Amniotic stem cell (primary cell): ENCODE data around the gene AGPS.

Experiments
- DNase-seq: peaks from one replicate; lab custom pipeline; 2025; lab: John Stamatoyannopoulos, UW

AGPS gene

DNA sequence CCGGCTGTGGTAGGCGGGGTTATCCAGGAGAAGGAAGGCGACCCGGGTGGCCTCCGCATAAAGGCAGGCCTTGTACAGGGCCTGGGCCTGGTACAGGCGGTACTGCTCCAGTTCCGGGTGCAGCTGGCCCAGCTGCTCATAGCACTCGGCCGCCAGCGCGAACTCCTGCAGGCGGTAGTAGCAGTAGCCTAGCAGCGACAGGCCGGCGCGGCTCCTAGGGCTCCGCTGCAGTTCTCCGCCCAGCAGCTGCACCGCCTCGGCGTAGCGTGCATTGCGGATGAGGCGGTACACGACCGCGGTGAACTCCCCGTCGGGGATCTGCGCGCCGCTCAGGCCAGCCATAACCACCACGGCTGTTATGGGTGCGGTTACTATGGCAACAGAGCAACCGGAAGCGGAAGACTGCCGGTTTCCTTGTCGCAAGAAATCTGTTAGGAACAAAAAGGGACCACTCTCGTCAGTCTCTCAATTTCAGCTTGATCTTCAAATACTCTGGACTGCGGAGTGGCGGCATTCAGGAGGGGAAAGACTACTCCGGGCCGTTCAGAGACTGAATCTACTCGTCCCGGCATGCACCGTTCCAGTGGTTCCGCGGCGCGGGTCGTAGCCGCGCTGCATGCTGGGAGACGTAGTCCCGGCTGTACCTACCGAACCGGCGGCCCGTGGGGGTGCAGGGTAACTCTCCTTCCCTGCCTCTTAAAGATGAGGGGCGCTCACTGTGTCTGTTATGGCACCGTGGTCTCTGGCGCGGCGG lies 160.0 kb downstream of the AGPS start:
- peak; percentile 83 for DNase-seq

GRCh38 chr2:177553176-177553884 lies 160.8 kb downstream of the AGPS start:
- DNase-seq: peak; percentile 5

GRCh38 chr2:177554365-177554764 lies 161.8 kb downstream of the AGPS start:
- DNase-seq: no peak

- no peak for DNase-seq
These were observed 163.6 kb downstream of the AGPS start for GRCh38 chr2:177556153-177556552.

- no peak for DNase-seq
These were observed 165.2 kb downstream of the AGPS start for GRCh38 chr2:177557794-177558193.

- no peak for DNase-seq
These were observed 167.1 kb downstream of the AGPS start for GRCh38 chr2:177559638-177560037.

DNA sequence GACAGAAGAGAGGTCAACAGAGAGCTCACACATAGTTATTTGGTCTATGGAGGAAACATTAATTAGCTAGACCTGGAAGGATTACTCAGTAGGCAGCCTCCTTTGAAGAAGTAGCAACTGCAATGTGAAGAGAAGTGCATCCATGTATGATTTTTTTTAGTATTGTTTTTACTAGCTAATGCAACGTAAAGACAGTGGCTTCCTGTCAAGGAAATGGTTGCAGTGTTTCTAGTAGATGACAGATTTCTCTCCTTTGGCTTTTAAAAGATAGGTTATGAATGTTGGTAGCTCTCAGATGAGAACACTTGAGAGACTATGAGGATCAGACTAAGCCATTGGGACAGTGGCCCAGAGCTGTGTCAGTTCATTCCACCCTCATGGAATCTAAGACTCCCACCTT lies 175.8 kb downstream of the AGPS start:
- no peak for DNase-seq

DNA sequence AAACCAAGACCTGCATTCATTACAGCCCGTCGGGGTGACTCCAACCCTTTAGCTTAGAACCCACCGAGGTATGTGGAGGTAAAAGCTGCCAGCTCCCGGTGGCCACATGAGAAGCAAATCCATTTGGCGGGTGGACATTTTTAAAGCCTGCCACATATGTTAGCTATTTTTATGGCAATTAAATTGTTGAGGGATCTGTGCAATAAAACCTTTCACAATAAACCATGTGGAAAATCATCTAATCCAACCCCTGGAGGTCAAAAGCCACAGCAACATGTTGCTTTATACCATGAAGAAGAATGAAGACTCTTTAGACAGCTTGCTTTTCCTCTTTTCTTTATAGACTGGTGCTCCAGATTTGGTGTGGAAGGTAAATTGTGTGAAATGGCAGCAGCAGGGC lies 176.3 kb downstream of the AGPS start:
- DNase-seq: no peak

- DNase-seq: no peak
These were observed 179.7 kb downstream of the AGPS start for GRCh38 chr2:177572236-177572671.

DNA sequence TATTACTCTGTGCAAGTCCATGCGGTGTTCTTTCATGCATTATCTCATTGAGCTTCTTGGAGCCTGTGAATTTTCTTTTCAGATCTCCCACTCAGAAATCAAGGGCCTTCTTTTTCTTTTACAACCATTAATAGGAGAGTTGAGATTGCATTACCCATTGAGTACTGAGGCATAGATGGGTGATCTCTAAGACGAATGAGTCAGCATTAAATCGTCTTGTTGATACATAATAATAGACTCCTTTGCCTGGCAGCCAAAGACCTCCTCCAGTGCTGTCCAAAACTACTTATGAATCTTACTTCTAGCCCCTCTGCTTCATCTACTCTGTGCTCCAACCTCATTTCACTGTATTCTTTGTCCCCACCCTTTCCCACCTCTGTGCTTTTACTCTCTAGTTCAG lies 180.5 kb downstream of the AGPS start:
- DNase-seq: no peak

GRCh38 chr2:177574356-177574755 lies 181.8 kb downstream of the AGPS start:
- DNase-seq: no peak

DNA sequence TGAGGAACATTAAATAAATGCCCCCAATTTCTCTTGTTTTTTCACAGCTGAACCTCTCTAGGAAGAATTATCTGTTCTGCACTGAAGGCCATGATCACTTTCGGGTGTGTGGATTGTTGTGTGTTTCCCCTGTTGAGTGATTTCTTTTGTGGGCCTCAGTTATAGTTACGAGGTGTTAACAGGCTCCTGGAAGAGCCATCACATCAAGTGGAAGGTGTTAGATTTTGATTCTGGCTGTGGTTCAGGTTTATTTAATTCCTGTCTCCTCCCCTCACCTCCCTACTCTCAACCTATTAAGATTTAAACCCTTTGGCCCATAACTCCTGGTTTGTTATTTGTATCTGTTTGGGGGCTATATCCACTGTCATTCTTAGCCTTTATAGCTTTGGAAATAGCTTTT lies 182.8 kb downstream of the AGPS start:
- no peak for DNase-seq

- no peak for DNase-seq
These were observed 184.5 kb downstream of the AGPS start for GRCh38 chr2:177577075-177577474.

DNA sequence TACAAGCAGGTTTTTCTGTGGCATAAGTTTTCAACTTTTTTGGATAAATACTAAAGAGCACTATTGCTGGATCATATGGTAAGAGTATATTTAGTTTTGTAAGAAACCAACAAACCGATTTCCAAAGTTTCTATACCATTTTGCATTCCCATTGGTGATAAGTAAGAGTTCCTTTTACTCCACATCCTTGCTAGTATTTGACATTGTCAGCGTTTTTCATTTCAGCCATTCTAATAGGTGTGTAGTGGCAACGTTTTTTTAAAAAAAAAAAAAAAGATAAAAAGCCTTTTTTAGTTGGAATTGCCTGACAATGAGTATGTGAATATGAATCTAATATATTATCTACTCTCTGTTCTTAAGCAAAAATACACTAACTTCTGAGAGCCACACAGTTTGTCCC lies 185.9 kb downstream of the AGPS start:
- no peak for DNase-seq

- no peak for DNase-seq
These were observed 187.0 kb downstream of the AGPS start for GRCh38 chr2:177579486-177580036.

- DNase-seq: no peak
These were observed 189.4 kb downstream of the AGPS start for GRCh38 chr2:177582000-177582399.

- no peak for DNase-seq
These were observed 191.6 kb downstream of the AGPS start for GRCh38 chr2:177584030-177584692.

- DNase-seq: no peak
These were observed 192.8 kb downstream of the AGPS start for GRCh38 chr2:177585234-177585863.

DNA sequence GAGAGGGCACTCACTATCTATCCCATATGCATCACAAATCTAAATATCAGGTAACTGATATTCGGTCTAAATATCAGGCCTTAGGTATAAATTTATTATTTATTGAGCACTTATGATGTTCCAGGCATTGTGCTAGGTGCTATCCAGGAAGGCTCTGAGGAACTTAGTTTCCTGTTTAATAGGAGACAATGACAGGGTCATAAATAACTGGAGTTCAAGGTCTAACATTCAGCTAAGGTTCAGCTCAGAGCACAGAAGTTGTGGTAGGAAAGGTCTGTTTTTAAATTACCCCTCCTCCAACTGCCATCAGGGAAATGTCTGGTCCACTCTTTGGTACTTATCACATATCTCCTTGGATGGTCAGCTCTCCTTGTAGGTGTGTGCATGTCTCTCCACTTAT lies 193.6 kb downstream of the AGPS start:
- DNase-seq: no peak

DNA sequence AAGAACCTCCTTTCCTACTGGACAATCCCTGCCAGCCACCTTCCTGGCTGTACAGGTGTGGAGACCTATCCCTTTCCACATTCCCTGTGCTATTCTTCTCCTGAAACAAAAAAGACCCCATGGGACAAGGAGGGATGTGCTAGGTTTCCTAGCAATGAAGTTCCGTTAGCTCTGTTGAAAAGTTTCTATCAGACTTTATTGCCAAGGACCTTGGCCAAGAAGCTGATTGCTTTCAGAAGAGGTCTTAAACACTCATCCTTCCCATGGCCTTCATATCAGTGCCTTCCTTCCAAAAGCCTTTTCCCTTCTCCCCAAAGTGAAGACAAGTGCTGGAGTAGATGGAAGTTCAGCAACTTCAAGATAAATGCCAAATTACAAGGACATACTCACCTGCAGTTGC lies 194.8 kb downstream of the AGPS start:
- no peak for DNase-seq

DNA sequence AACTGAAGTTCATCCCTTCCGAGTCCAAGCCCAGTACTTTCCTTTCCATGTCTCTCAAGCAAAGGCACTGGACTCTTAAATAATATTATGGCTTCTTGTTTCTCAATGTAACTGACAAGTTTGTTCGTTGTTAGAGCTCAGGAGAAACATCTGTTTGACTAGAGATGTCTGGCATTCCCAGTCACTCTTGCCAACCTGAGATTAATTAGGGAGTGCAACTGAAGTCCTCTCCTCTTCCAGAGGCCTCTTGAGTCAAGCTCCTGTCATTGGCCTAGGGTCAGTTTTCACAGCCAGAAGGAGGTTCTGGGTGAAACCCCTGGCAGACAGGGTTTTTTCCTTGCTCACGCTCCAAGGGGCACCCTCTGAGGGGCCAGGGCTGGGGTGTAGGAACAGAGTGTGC lies 196.1 kb downstream of the AGPS start:
- DNase-seq: no peak

DNA sequence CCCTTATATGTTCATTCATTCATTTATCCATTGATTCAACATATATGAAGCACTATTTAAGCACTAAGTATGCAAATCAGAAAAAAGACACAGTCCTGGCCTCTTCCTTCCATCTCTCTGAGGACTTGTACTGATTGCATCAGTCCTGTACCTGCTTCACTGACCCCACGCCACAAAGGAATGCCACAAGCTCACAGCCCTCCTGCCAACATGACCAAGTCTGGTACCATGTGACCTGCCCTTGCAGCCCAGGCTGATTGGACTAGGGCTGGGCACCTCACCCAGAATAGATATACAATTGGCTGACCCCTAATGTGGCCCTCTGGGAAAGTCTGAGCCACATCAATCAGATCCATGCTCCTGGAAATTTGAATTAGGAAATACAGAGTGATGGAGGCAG lies 196.6 kb downstream of the AGPS start:
- DNase-seq: no peak
